D721Med (cell line): ENCODE data around the gene ZMIZ2.

Experiments
- DNase-seq: peaks from one replicate; pipeline ENCODE4 v3.0.0; 2011; ENCODE audit warnings: low spot score; ENCODE audit not compliant: insufficient read length
- FAIRE-seq: peaks from 2 replicates; lab custom pipeline; 2011; peaks lifted over from hg19 to GRCh38; lab: Jason Lieb, UNC
- TF ChIP-seq, protein P1 (sequence below): IDR thresholded peaks from 2 replicates; pipeline ENCODE4 v1.5.1; 2012; ENCODE audit warnings: mild to moderate bottlenecking, control low read depth; ENCODE audit not compliant: insufficient read depth; ENCODE audit errors: missing control alignments

Gene ZMIZ2

DNA sequence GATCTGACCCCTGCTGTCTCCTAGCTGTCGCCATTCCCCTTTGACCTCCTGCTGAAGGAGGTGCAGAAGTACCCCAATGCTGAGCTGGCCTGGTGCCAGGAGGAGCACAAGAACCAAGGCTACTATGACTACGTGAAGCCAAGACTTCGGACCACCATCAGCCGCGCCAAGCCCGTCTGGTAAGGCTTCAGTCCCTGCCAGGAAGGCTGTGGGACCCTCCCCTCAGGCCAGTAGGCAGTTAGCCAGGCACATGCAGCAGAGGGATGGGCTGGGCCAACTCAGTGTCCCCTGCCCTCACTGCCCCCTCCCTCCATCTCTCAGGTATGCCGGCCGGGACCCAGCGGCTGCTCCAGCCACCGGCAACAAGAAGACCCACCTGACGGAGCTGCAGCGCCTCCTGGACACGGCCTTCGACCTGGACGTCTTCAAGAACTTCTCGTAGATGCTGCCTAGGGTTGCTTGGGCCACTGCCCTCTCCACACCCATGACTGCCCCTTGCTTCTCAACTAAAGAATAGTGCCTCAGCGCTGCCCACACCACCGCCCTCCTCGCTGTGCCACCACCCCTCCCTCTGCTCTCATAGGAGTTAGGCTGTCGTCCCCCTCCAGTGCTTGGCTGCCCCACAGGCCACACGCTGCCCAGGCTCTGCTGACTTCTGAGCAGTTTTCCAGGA, 41.0 kb upstream of the ZMIZ2 start:
- no peak for FAIRE-seq

DNA sequence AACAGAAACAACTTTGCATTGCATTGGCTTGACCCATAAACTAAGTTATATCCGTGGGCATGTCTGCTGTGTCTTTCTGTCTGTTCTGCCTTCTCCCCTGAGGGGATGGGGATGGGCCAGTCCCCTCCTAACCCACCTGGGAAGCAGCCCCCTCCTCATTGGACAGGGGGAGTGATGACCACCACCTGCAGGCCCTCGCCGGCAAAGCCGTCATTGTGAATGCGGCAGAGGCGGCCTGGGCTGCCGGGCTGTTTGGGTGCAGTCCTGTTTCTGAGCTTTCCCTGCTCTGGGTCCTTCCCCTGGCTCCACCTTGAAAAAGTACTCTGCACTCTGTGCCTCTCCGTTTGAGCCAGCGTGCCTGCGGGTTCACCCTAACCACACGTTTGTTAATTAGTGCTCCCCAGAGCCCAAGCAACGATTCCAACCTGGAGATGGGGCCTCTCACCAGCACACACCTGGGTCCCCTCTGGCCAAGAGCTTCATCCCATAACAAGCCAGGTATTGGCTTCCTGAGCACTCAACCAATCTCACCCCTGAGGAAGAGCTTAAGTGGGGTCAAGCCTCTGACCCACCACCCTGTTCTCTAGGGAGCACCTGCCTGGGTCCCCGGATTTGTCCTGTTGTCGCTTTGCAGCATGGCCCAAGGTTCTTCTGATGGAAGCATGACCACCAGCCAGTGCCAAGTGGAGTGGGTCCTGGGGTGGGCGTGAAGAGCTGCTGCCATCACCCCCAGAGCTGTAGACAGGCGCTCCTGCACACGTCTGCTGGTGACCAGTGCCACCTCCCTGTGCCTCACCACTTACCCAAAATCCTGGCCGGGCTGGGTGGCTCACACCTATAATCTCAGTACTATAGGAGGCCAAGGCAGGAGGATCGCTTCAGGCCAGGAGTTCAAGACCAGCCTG, 39.4 kb upstream of the ZMIZ2 start:
- TF ChIP-seq, protein P1, sequence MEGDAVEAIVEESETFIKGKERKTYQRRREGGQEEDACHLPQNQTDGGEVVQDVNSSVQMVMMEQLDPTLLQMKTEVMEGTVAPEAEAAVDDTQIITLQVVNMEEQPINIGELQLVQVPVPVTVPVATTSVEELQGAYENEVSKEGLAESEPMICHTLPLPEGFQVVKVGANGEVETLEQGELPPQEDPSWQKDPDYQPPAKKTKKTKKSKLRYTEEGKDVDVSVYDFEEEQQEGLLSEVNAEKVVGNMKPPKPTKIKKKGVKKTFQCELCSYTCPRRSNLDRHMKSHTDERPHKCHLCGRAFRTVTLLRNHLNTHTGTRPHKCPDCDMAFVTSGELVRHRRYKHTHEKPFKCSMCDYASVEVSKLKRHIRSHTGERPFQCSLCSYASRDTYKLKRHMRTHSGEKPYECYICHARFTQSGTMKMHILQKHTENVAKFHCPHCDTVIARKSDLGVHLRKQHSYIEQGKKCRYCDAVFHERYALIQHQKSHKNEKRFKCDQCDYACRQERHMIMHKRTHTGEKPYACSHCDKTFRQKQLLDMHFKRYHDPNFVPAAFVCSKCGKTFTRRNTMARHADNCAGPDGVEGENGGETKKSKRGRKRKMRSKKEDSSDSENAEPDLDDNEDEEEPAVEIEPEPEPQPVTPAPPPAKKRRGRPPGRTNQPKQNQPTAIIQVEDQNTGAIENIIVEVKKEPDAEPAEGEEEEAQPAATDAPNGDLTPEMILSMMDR, result no peak
- FAIRE-seq (no peak), DNase-seq (no peak)

More for the DNA sequence above, 41.0 kb upstream of the ZMIZ2 start:
- TF ChIP-seq, protein P1, result no peak
- DNase-seq, result no peak

DNA sequence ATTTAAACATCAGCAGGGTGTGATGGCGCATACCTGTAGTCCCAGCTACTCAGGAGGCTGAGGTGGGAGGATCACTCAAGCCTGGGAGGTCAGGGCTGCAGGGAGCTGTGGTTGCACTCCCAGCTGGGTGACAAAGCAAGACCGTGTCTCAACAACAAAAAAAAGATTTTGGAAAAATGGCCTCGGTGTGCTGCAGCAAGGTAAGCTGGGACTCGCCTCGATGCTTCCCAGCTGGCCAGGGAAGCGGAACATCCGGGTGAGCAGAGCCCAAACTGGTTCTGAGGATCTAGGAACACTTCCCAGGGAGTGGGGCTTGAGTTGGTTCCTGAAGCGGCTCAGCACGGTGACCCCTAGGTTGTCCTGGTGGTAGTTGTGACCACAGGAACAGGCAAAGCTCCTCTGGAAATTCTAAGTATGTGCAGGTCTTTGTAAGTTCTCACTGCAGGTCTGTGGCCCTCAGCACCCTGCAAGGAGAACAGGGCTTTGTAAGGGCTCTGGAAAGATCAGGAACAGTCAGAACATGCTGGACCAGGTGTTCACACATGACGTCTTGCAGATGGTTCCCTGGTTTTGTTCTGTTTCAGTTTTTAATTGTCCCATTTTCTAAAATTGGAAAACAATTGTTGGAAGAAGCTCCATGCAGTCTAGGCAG, 38.6 kb upstream of the ZMIZ2 start:
- TF ChIP-seq, protein P1, result no peak
- no peak for FAIRE-seq
- no peak for DNase-seq

DNA sequence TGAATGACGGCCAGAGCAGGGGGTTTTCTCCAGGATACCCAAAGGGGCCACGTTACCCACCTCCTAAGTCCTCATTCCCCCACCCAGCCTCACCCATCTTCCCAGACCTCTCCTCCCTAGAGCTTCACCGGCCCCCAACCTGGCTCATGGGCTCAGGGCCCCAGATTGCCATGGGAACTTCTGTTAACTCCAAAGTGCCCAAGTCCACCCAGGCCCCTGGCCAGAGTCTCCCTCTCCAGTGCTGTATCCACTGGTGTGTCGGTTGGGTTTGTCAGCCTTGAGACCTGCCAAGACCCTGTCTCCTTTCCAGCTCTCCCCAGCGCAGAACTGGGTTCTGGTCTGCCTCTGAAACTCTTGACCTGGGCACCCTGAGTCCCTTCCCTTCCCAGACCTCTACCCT, 37.1 kb upstream of the ZMIZ2 start:
- no peak for DNase-seq
- no peak for FAIRE-seq
- TF ChIP-seq, protein P1, result no peak

DNA sequence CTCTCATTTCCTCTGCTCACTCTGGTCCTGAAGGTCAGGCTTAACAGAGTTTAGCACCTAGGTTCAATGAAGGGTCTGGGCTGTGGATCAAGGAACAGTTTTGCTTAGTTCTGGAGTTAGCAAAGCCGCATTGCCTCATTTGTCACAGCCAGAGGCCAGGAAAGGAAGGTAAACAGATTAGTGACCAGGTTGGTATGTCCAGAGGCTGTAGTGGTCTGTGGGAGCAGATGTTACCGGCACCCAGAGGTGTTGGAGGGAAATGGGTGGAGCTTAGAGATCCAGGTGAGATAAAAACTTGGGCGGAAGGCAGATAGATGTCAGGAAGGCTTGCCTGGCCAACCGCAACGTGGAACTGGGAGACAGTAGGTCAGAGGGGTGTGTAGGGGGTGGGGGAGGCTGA, 36.6 kb upstream of the ZMIZ2 start:
- no peak for FAIRE-seq
- no peak for DNase-seq
- TF ChIP-seq, protein P1, result no peak

DNA sequence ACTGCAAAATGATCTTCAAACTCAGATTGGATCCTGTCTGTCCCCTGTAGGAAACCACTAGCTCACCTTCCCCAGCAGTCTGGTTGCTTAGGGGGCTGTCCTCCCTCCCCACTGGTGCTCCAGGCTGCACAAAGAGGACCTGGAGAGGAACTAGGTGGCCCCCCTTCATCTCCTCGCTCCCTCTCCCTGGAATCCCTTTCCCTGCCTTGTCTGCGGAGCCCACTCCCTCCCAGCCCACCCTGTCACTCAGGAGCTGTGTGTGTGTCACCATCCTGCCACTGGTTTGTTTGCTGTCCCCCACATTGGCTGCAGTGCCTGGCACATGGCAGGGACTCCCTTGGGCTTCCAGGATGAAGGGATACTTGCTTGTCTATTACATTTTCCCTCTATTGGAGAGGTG, 35.5 kb upstream of the ZMIZ2 start:
- FAIRE-seq, result no peak
- TF ChIP-seq, protein P1, result no peak
- no peak for DNase-seq
